Endothelial cell of umbilical vein (primary cell): ENCODE results near the gene ARSD. TPM values are rescaled to one million over a fixed set of nuclear protein-coding genes. Genes with fewer than 3 reads are reported as not detected.

ENCODE experiments used
- BruUV-seq: library from RNA; stranded (reverse); fragments of 400-500 nt; replicated peaks from 2 replicates; lab custom pipeline; 2021; lab: Mats Ljungman, UMichigan
- CTCF ChIA-PET: fragments of 300-600, 350-600 bp; sonication (Branson Sonifier 250); formaldehyde crosslinking; loops from one replicate; lab custom pipeline; 2021; ENCODE audit warnings: antibody characterized with exemption, inconsistent platforms; lab: Charles Lee
- POLR2A ChIA-PET: fragments of 300-600, 350-600 bp; sonication (Branson Sonifier 250); formaldehyde crosslinking; loops from one replicate; lab custom pipeline; 2021; ENCODE audit warnings: antibody characterized with exemption, inconsistent platforms; lab: Charles Lee
- DNase-seq: peaks from one replicate; pipeline ENCODE4 v3.0.0-alpha.2; 2011; ENCODE audit warnings: low read depth, low spot score
- FAIRE-seq: peaks from 2 replicates; lab custom pipeline; 2011; peaks lifted over from hg19 to GRCh38; lab: Jason Lieb, UNC
- H2AFZ ChIP-seq: 2 replicates; pipeline ENCODE4 v1.6.0; 2012; ENCODE audit warnings: low read depth, low read length, control low read depth, inconsistent platforms
- H3K27ac ChIP-seq: 2 replicates; pipeline ENCODE4 v1.5.1; 2011; ENCODE audit warnings: low read depth, mild to moderate bottlenecking, control low read depth, low read length, moderate library complexity; ENCODE audit not compliant: insufficient read depth
- H3K27me3 ChIP-seq, 2 experiments: 2 replicates each; pipeline versions ENCODE4 v1.6.0 to v1.6.1; 2011; ENCODE audit warnings: low read length in 2 of 2, mixed read lengths in 1 of 2; ENCODE audit not compliant: control insufficient read depth in 2 of 2, insufficient read depth in 2 of 2
- H3K36me3 ChIP-seq, 2 experiments: 2 replicates in 1 of 2; 3 replicates in 1 of 2; pipeline ENCODE4 v1.5.1; 2011; ENCODE audit warnings: low read length in 2 of 2, mild to moderate bottlenecking in 1 of 2, moderate library complexity in 1 of 2; ENCODE audit not compliant: control insufficient read depth in 2 of 2, insufficient read depth in 2 of 2; ENCODE audit errors: extremely low read depth in 1 of 2
- H3K4me1 ChIP-seq: 3 replicates; pipeline ENCODE4 v1.5.1; 2011; ENCODE audit warnings: mild to moderate bottlenecking, low read length; ENCODE audit not compliant: control insufficient read depth, insufficient read depth; ENCODE audit errors: extremely low read depth
- H3K4me2 ChIP-seq: 2 replicates; pipeline ENCODE4 v1.6.1; 2011; ENCODE audit warnings: low read length, control low read depth, mixed read lengths; ENCODE audit not compliant: insufficient read depth
- H3K4me3 ChIP-seq, 3 experiments: fragments of 200-600 bp in 1 of 3; sonication (generic), shearing (Covaris generic) in 1 of 3; replicated peaks in 1 of 3; 2 replicates each; pipeline ENCODE4 v1.5.1; 2011 to 2016; ENCODE audit warnings: control low read depth in 3 of 3, low read length in 3 of 3, mild to moderate bottlenecking in 2 of 3, inconsistent platforms in 1 of 3, low read depth in 1 of 3, moderate library complexity in 1 of 3; ENCODE audit not compliant: insufficient read depth in 1 of 3
- H3K79me2 ChIP-seq: 2 replicates; pipeline ENCODE4 v1.6.0; 2012; ENCODE audit warnings: low read length, inconsistent platforms; ENCODE audit not compliant: control insufficient read depth, insufficient read depth
- H3K9ac ChIP-seq: replicated peaks from 2 replicates; pipeline ENCODE3; 2011; ENCODE audit warnings: low read length, control low read depth; ENCODE audit not compliant: insufficient read depth; ENCODE audit errors: extremely low read depth
- H3K9me1 ChIP-seq: replicated peaks from 3 replicates; pipeline ENCODE4 v1.6.0; 2011; ENCODE audit warnings: mild to moderate bottlenecking, low read length; ENCODE audit not compliant: control insufficient read depth, insufficient read depth; ENCODE audit errors: extremely low read depth
- H3K9me3 ChIP-seq: replicated peaks from 2 replicates; pipeline ENCODE4 v1.5.1; 2012; ENCODE audit warnings: low read length, inconsistent platforms; ENCODE audit not compliant: control insufficient read depth, insufficient read depth
- H4K20me1 ChIP-seq: replicated peaks from 2 replicates; pipeline ENCODE3; 2011; ENCODE audit warnings: mild to moderate bottlenecking, low read length; ENCODE audit not compliant: control insufficient read depth, insufficient read depth; ENCODE audit errors: extremely low read depth
- CTCF ChIP-seq, 2 donors: IDR thresholded peaks; 1 replicate in 1 of 2; 2 replicates in 1 of 2; pipeline ENCODE4 v1.5.1; 2011; ENCODE audit warnings: low read length in 2 of 2, mild to moderate bottlenecking in 2 of 2, moderate library complexity in 2 of 2, control low read depth in 1 of 2, inconsistent platforms in 1 of 2, low read depth in 1 of 2; ENCODE audit not compliant: insufficient read depth in 1 of 2; ENCODE audit errors: extremely low read depth in 1 of 2
- EZH2 ChIP-seq: IDR thresholded peaks from 2 replicates; pipeline ENCODE4 v1.6.1; 2012; ENCODE audit warnings: borderline replicate concordance, low read depth, mild to moderate bottlenecking, moderate library complexity, low read length, inconsistent platforms; ENCODE audit not compliant: severe bottlenecking
- FOS ChIP-seq: IDR thresholded peaks from 2 replicates; pipeline ENCODE4 v1.6.1; 2011; ENCODE audit warnings: mild to moderate bottlenecking, low read length, moderate library complexity, borderline replicate concordance; ENCODE audit not compliant: insufficient read depth
- GATA2 ChIP-seq: IDR thresholded peaks from 2 replicates; pipeline ENCODE4 v1.7.0; 2011; ENCODE audit warnings: low read depth, mild to moderate bottlenecking, moderate library complexity, mixed read lengths, low read length; ENCODE audit not compliant: insufficient read length, insufficient read depth
- JUN ChIP-seq: IDR thresholded peaks from 2 replicates; pipeline ENCODE4 v1.6.1; 2011; ENCODE audit warnings: borderline replicate concordance, low read depth; ENCODE audit not compliant: insufficient read length, insufficient read depth
- MAX ChIP-seq: IDR thresholded peaks from 2 replicates; pipeline ENCODE4 v1.6.1; 2011; ENCODE audit not compliant: insufficient read depth, insufficient read length
- MYC ChIP-seq: IDR thresholded peaks from one replicate; pipeline ENCODE4 v1.6.1; 2011; ENCODE audit warnings: mild to moderate bottlenecking, low read depth, low read length
- POLR2A ChIP-seq: IDR thresholded peaks from 2 replicates; pipeline ENCODE4 v1.6.1; 2012; ENCODE audit warnings: low read depth, mild to moderate bottlenecking, control low read depth, low read length
- POLR2AphosphoS5 ChIP-seq: IDR thresholded peaks from 2 replicates; pipeline ENCODE4 v1.6.1; 2012; ENCODE audit warnings: low read depth, mild to moderate bottlenecking, control low read depth, low read length, moderate library complexity; ENCODE audit not compliant: insufficient read depth
- dilution Hi-C: fragments of 300-500 bp; cut with MboI; formaldehyde crosslinking; loops from one replicate; pipeline ENCODE4 v1.15.0; 2019; ENCODE audit warnings: low sequenced_read_pairs; ENCODE audit not compliant: extremely low pct_ligation_motif_present
- intact Hi-C: fragments of 100-400 bp; cut with micrococcal nuclease; formaldehyde crosslinking; loops from one replicate; pipeline ENCODE4 v1.10.0; 2022
- polyA plus RNA-seq, 4 experiments: library from polyadenylated mRNA; depleted of rRNA in 3 of 4; stranded (reverse) in 3 of 4; unstranded in 1 of 4; fragments of >200 nt; gene quantifications; 2 replicates each; pipeline versions ENCODE4 v1.2.1 to v1.2.3, GENCODE V29; 2011 to 2012; ENCODE audit warnings: missing spikeins in 1 of 4
- total RNA-seq: library from RNA; stranded (reverse); gene quantifications from 2 replicates; pipeline ENCODE4 v1.2.3, GENCODE V29; 2021

The ARSD gene
- total and polyA plus RNA-seq, 2 donors (not counting 3 experiments of a cell fraction or from before 2014, with no cell fraction given) = 15.5 to 18.6 TPM

GRCh38 chrX:2969021-2969420, 39.9 kb upstream of the ARSD start:
- ChIA-PET POLR2A (no interaction called here), CTCF (interaction anchor here (1.0 kb wide), 1 partner anchor 14 kb away, joined by 3 read pairs; no protein-coding TSS in a partner anchor)
- FAIRE-seq (peak; percentile 46), DNase-seq (no peak)
- Histone ChIP-seq H3K79me2 (no peaks in the 10 kb centered on the region), H3K27ac (no peak overlapping the region), H4K20me1 (no peaks in the 10 kb centered on the region), H3K4me2 (no peak overlapping the region), H3K9ac (no peak overlapping the region), H3K9me3 (no peaks in the 10 kb centered on the region), H3K4me1 (peaks cover 9% of the 10 kb centered on the region), H3K27me3 (no peaks in the 10 kb centered on the region), H3K4me3 (no peak overlapping the region), H2AFZ (no peak overlapping the region), H3K9me1 (no peaks in the 10 kb centered on the region), H3K36me3 (no peaks in the 10 kb centered on the region)
- no TSS peak for BruUV-seq
- intact Hi-C loops (no loop called here), dilution Hi-C loops (no loop called here)
- TF ChIP-seq MAX = no peak
- TF ChIP-seq GATA2 = no peak
- TF ChIP-seq MYC = no peak
- no peak for TF ChIP-seq CTCF (IDR thresholded peaks at IDR 0.05; ENCODE audit: extremely low read depth in 1 of 2, insufficient read depth in 1 of 2, low read depth in 1 of 2, low read length in 2 of 2)
- no peak for TF ChIP-seq EZH2
- no peak for TF ChIP-seq POLR2A
- TF ChIP-seq FOS = no peak
- no peak for TF ChIP-seq JUN
- TF ChIP-seq POLR2AphosphoS5 = no peak
